GM23338 (cell line): ENCODE results near the gene OTUD3.

Source experiments
- EZH2 ChIP-seq: fragments of 200-600 bp; sonication (generic); IDR thresholded peaks from one replicate; pipeline ENCODE4 v1.8.0; 2017; ENCODE audit warnings: antibody characterized with exemption, mild to moderate bottlenecking, low read depth; ENCODE audit not compliant: unreplicated experiment
- EZH2phosphoT487 ChIP-seq: fragments of 200-600 bp; sonication (generic); IDR thresholded peaks from one replicate; pipeline ENCODE4 v1.8.1; 2018; ENCODE audit warnings: antibody characterized with exemption; ENCODE audit not compliant: unreplicated experiment
- ZNF114 ChIP-seq: fragments of 250-450 bp; sonication (Bioruptor Pico); IDR thresholded peaks from 2 replicates; pipeline ENCODE4 v1.5.0; 2020; ENCODE audit warnings: mild to moderate bottlenecking, moderate library complexity
- TF ChIP-seq, protein P1 (sequence below), 2 experiments: fragments of 200-600 bp in 1 of 2; sonication (generic) in 1 of 2; conservative IDR thresholded peaks; 2 replicates each; pipeline versions ENCODE4 v1.5.1 to v1.6.1; 2016 to 2017; ENCODE audit warnings: antibody characterized with exemption in 2 of 2, low read depth in 2 of 2, mild to moderate bottlenecking in 2 of 2, moderate library complexity in 1 of 2

DNA sequence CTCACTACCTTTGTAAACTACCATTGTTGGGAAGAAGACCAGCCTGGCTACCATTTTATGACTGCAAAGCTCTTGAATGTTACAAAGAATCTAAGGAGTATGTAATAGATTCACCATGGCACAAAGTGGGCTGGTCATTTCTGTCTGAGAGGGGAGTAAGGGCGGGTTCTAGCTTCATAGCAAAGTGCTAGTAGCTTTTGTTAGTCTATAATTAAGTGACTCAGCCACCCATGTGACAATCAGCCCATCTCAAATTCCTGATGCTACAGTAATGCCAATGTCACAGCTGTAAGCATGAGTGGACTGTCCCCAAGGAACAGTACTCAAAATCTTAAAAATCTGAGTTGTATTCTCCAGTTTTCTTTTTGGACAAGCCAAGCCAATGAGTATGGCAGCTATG is 15.4 kb upstream of the OTUD3 start:
- TF ChIP-seq EZH2, result no peak
- TF ChIP-seq, protein P1, sequence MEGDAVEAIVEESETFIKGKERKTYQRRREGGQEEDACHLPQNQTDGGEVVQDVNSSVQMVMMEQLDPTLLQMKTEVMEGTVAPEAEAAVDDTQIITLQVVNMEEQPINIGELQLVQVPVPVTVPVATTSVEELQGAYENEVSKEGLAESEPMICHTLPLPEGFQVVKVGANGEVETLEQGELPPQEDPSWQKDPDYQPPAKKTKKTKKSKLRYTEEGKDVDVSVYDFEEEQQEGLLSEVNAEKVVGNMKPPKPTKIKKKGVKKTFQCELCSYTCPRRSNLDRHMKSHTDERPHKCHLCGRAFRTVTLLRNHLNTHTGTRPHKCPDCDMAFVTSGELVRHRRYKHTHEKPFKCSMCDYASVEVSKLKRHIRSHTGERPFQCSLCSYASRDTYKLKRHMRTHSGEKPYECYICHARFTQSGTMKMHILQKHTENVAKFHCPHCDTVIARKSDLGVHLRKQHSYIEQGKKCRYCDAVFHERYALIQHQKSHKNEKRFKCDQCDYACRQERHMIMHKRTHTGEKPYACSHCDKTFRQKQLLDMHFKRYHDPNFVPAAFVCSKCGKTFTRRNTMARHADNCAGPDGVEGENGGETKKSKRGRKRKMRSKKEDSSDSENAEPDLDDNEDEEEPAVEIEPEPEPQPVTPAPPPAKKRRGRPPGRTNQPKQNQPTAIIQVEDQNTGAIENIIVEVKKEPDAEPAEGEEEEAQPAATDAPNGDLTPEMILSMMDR (conservative IDR thresholded peaks at IDR 0.05; ENCODE audit: low read depth in 2 of 2), result no peak
- TF ChIP-seq ZNF114, result no peak
- TF ChIP-seq EZH2phosphoT487, result no peak
